CD4-positive, alpha-beta T cell treated with Interferon alpha-2 for 1 hour (primary cell): ENCODE results near the gene MYH14.

Experiments
- DNase-seq, 2 donors: peaks; one replicate each; pipeline ENCODE4 v3.0.0-alpha.2; 2020 to 2022

The MYH14 gene

GRCh38 chr19:50264483-50265186, 61.2 kb downstream of the MYH14 start:
- DNase-seq = no peak

GRCh38 chr19:50266041-50266440, 62.6 kb downstream of the MYH14 start:
- DNase-seq = no peak

GRCh38 chr19:50266896-50267295, 63.5 kb downstream of the MYH14 start:
- peak in 1 of 2 donors; percentile 11 for DNase-seq

GRCh38 chr19:50268041-50268440, 64.6 kb downstream of the MYH14 start:
- DNase-seq = no peak

- DNase-seq = no peak
These were observed 65.1 kb downstream of the MYH14 start for GRCh38 chr19:50268501-50268900.

- DNase-seq = no peak
These were observed 66.2 kb downstream of the MYH14 start for GRCh38 chr19:50269653-50270052.

GRCh38 chr19:50272263-50272897, 69.0 kb downstream of the MYH14 start:
- DNase-seq = no peak

- DNase-seq = no peak
These were observed 70.4 kb downstream of the MYH14 start for GRCh38 chr19:50273821-50274220.

- DNase-seq = no peak
These were observed 72.4 kb downstream of the MYH14 start for GRCh38 chr19:50275577-50276368.

- DNase-seq = no peak
These were observed 73.1 kb downstream of the MYH14 start for GRCh38 chr19:50276370-50277063.

- no peak for DNase-seq
These were observed 74.7 kb downstream of the MYH14 start for GRCh38 chr19:50277966-50278580.

GRCh38 chr19:50280074-50280473, 76.7 kb downstream of the MYH14 start:
- DNase-seq = no peak

GRCh38 chr19:50280983-50281382, 77.6 kb downstream of the MYH14 start:
- DNase-seq = no peak

GRCh38 chr19:50281491-50281890, 78.1 kb downstream of the MYH14 start:
- DNase-seq = no peak

- no peak for DNase-seq
These were observed 82.4 kb downstream of the MYH14 start for GRCh38 chr19:50285833-50286232.

GRCh38 chr19:50286443-50286842, 83.0 kb downstream of the MYH14 start:
- DNase-seq = no peak

- no peak for DNase-seq
These were observed 83.9 kb downstream of the MYH14 start for GRCh38 chr19:50287331-50287730.

- no peak for DNase-seq
These were observed 85.5 kb downstream of the MYH14 start for GRCh38 chr19:50288954-50289353.

GRCh38 chr19:50290011-50290410, 86.6 kb downstream of the MYH14 start:
- DNase-seq = no peak

- no peak for DNase-seq
These were observed 87.4 kb downstream of the MYH14 start for GRCh38 chr19:50290775-50291174.

- no peak for DNase-seq
These were observed 88.9 kb downstream of the MYH14 start for GRCh38 chr19:50292216-50292827.

- DNase-seq = no peak
These were observed 90.0 kb downstream of the MYH14 start for GRCh38 chr19:50293263-50294004.
